BJ (cell line): Measurements from ENCODE around the gene PLEKHA4. TPM values are rescaled to one million over a fixed set of nuclear protein-coding genes. Genes with fewer than 3 reads are reported as not detected.

Source experiments
- CTCF ChIA-PET: fragments of 350-600 bp; formaldehyde crosslinking; extraction: SDS; loops from one replicate; lab custom pipeline; 2021; ENCODE audit warnings: antibody characterized with exemption, inconsistent platforms; lab: Yijun Ruan, JAX
- POLR2A ChIA-PET: fragments of 300-600 bp; sonication (Branson Sonifier 250); formaldehyde crosslinking; extraction: SDS; loops from one replicate; lab custom pipeline; 2021; ENCODE audit warnings: antibody characterized with exemption; lab: Charles Lee
- DNase-seq: peaks from one replicate; pipeline ENCODE4 v3.0.0-alpha.2; 2011; ENCODE audit warnings: low read depth
- H3K27me3 ChIP-seq: 2 replicates; pipeline ENCODE4 v1.6.0; 2011; ENCODE audit warnings: low read length; ENCODE audit not compliant: control insufficient read depth, insufficient read depth
- H3K36me3 ChIP-seq: 2 replicates; pipeline ENCODE4 v1.5.1; 2011; ENCODE audit warnings: low read length; ENCODE audit not compliant: control insufficient read depth, insufficient read depth
- H3K4me3 ChIP-seq: 2 replicates; pipeline ENCODE4 v1.5.1; 2011; ENCODE audit warnings: low read depth, mild to moderate bottlenecking, control low read depth, low read length
- CTCF ChIP-seq: IDR thresholded peaks from 2 replicates; pipeline ENCODE4 v1.5.1; 2011; ENCODE audit warnings: low read depth, mild to moderate bottlenecking, control low read depth, inconsistent platforms, low read length, moderate library complexity; ENCODE audit not compliant: insufficient read depth
- polyA plus RNA-seq: library from polyadenylated mRNA; depleted of rRNA; stranded (reverse); fragments of >200 nt; gene quantifications from 2 replicates; pipeline ENCODE4 v1.2.3, GENCODE V29; 2011

PLEKHA4 gene
- polyA plus RNA-seq, 1 experiment, result 5.4 TPM

- Histone ChIP-seq H3K27me3 (no peaks in the 10 kb centered on the region), H3K36me3 (peaks cover under 1% of the 10 kb centered on the region), H3K4me3 (no peak overlapping the region)
- ChIA-PET POLR2A (no interaction called here), CTCF (interaction anchor here (1.0 to 2.4 kb wide), 2 partner anchors 40 to 191 kb away, joined by 3 to 13 read pairs; partner anchors contain the start of gene RUVBL2)
- DNase-seq, result no peak
- no peak for TF ChIP-seq CTCF
Observed at GRCh38 chr19:48802623-48803022, 65.8 kb downstream of the PLEKHA4 start.

GRCh38 chr19:48799358-48800300 is 68.8 kb downstream of the PLEKHA4 start:
- POLR2A ChIA-PET, result no interaction called here
- H3K4me3 ChIP-seq, result no peak overlapping the region
- DNase-seq, result no peak
- H3K27me3 ChIP-seq, result no peaks in the 10 kb centered on the region
- CTCF ChIA-PET, result interaction anchor here (0.9 to 1.4 kb wide), 3 partner anchors 12 to 43 kb away, joined by 4 to 9 read pairs (median 4); partner anchors contain the start of gene HSD17B14
- H3K36me3 ChIP-seq, result no peaks in the 10 kb centered on the region; the same call in none of the 2 replicates
- TF ChIP-seq CTCF, result no peak

- Histone ChIP-seq H3K36me3 (no peaks in the 10 kb centered on the region; the same call in 1 of the 2 replicates), H3K4me3 (no peak overlapping the region), H3K27me3 (no peaks in the 10 kb centered on the region)
- no peak for DNase-seq
- TF ChIP-seq CTCF, result no peak
- ChIA-PET POLR2A (no interaction called here), CTCF (interaction anchor here (1.2 kb wide), 1 partner anchor 11 kb away, joined by 9 read pairs; no protein-coding TSS in a partner anchor)
Observed at GRCh38 chr19:48798937-48799336, 69.5 kb downstream of the PLEKHA4 start.

- no peak for TF ChIP-seq CTCF
- DNase-seq, result no peak
- CTCF ChIA-PET, result interaction anchor here (1.2 to 5.1 kb wide), 3 partner anchors 18 to 46 kb away, joined by 3 to 109 read pairs (median 8); partner anchors contain the start of gene HSD17B14
- Histone ChIP-seq H3K36me3 (no peaks in the 10 kb centered on the region; the same call in 1 of the 2 replicates), H3K27me3 (no peaks in the 10 kb centered on the region), H3K4me3 (no peak overlapping the region)
- POLR2A ChIA-PET, result no interaction called here
Observed at GRCh38 chr19:48797103-48797502, 71.3 kb downstream of the PLEKHA4 start.
